HepG2 (cell line): Measurements from ENCODE around the gene NUDT22. TPM values are rescaled to one million over a fixed set of nuclear protein-coding genes. Genes with fewer than 3 reads are reported as not detected.

Experiments
- AGO2 ChIP-seq: fragments of 200-400 bp; formaldehyde crosslinking; optimal IDR thresholded peaks from 2 replicates; pipeline ENCODE3; 2017; ENCODE audit warnings: mild to moderate bottlenecking, low read depth, low read length, moderate library complexity
- HNRNPLL ChIP-seq: fragments of 200-400 bp; formaldehyde crosslinking; IDR thresholded peaks from 2 replicates; pipeline ENCODE4 v1.6.1; 2017; ENCODE audit warnings: mild to moderate bottlenecking, low read depth, low read length; ENCODE audit not compliant: poor library complexity, severe bottlenecking
- KIAA2018 ChIP-seq: sonication (generic); formaldehyde crosslinking; IDR thresholded peaks from 2 replicates; pipeline ENCODE4 v1.5.0; 2020; ENCODE audit warnings: mild to moderate bottlenecking, missing genetic modification reagents, borderline replicate concordance
- MBD4 ChIP-seq: IDR thresholded peaks from 2 replicates; pipeline ENCODE4 v1.6.1; 2012; ENCODE audit warnings: low read length, inconsistent platforms, borderline replicate concordance
- NFRKB ChIP-seq: fragments of 450-650 bp; IDR thresholded peaks from 2 replicates; pipeline ENCODE4 v1.6.1; 2017
- NR3C1 ChIP-seq: sonication (generic); formaldehyde crosslinking; IDR thresholded peaks from 2 replicates; pipeline ENCODE4 v1.4.0; 2020; ENCODE audit warnings: missing genetic modification reagents
- SP140L ChIP-seq: sonication (generic); formaldehyde crosslinking; IDR thresholded peaks from 2 replicates; pipeline ENCODE4 v1.4.0; 2020; ENCODE audit warnings: missing genetic modification reagents, borderline replicate concordance
- TFDP2 ChIP-seq: sonication (generic); formaldehyde crosslinking; IDR thresholded peaks from 2 replicates; pipeline ENCODE4 v1.4.0; 2020; ENCODE audit warnings: missing genetic modification reagents
- ZGPAT ChIP-seq: IDR thresholded peaks from 2 replicates; pipeline ENCODE4 v1.6.1; 2016; ENCODE audit warnings: mild to moderate bottlenecking
- ZNF33A ChIP-seq: sonication (generic); formaldehyde crosslinking; IDR thresholded peaks from 2 replicates; pipeline ENCODE4 v1.5.1; 2020; ENCODE audit warnings: missing genetic modification reagents, mild to moderate bottlenecking, moderate library complexity, borderline replicate concordance
- ZNF468 ChIP-seq: sonication (generic); formaldehyde crosslinking; IDR thresholded peaks from 2 replicates; pipeline ENCODE4 v1.8.0; 2022; ENCODE audit warnings: mild to moderate bottlenecking, moderate library complexity, missing genetic modification reagents
- ZNF547 ChIP-seq: sonication (generic); formaldehyde crosslinking; IDR thresholded peaks from 2 replicates; pipeline ENCODE4 v1.5.1; 2020; ENCODE audit warnings: mild to moderate bottlenecking, missing genetic modification reagents
- ZNF678 ChIP-seq: sonication (generic); formaldehyde crosslinking; IDR thresholded peaks from 2 replicates; pipeline ENCODE4 v1.4.0; 2020; ENCODE audit warnings: mild to moderate bottlenecking, missing genetic modification reagents
- polyA plus RNA-seq, 8 experiments: library from polyadenylated mRNA; depleted of rRNA in 3 of 8; stranded (reverse) in 7 of 8; unstranded in 1 of 8; fragments of >200 nt; fragmentation: Illumina TruSeq in 4 of 8; extraction: Trizol in 4 of 8; gene quantifications; 2 replicates each; pipeline versions ENCODE4 v1.2.1 to v1.2.3, GENCODE V29; 2011 to 2016; ENCODE audit warnings: low read depth in 4 of 8, missing spikeins in 1 of 8, mixed read lengths in 1 of 8; ENCODE audit not compliant: insufficient read depth in 1 of 8
- total RNA-seq, 5 experiments: library from RNA; depleted of rRNA; stranded (reverse); fragments of >200 nt; fragmentation: Illumina TruSeq; extraction: Trizol; gene quantifications; 2 replicates each; pipeline ENCODE4 v1.2.3, GENCODE V29; 2016; ENCODE audit warnings: low read depth in 1 of 5
- TF ChIP-seq, protein P1 (sequence below): sonication (generic); formaldehyde crosslinking; IDR thresholded peaks from 2 replicates; pipeline ENCODE4 v1.5.0; 2020; ENCODE audit warnings: missing genetic modification reagents
- TF ChIP-seq, protein P2 (sequence below): sonication (generic); formaldehyde crosslinking; IDR thresholded peaks from 2 replicates; pipeline ENCODE4 v1.8.1; 2023; ENCODE audit warnings: missing genetic modification reagents, inconsistent platforms, borderline replicate concordance

NUDT22 gene
- total and polyA plus RNA-seq, 2 of the 13 experiments (the other 11 are each of a cell fraction or from before 2014, with no cell fraction given): 33.5 to 39.8 TPM

DNA sequence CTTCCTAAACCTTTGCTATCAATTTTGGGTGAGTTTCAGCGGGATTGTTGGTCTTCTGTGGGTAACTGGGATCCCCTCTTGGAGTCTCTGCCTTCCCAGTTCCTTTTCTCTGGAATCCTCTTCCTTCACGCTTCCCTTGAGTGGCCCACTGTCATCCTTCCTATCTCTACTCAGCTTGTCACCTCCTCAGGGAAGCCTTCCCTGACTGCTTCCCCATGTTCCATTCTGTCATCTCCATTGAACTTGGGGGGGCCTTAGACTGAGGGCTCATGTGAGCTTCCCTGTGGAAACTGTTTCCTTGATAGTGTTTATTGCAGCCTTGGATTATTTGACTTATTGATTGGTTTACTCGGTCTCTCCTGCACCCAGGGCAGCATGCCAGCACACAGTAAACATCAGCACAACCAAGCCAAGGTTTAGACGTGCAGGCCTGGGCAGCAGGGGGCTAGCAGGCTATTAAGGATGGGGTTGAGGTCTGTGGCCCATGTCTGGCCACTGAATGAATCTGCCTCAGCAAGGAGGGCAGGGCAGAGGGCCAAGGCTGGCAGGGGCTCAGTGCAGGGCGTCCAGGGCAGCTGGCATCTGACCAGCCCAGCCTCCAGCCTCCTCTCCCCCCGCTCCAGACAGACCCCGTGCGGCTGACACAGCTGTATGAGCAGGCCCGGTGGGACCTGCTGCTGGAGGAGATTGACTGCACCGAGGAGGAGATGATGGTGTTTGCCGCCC lies 7.3 kb upstream of the NUDT22 start (continued):
- TF ChIP-seq KIAA2018 (CRISPR knock-in tag): no peak
- TF ChIP-seq ZGPAT: no peak
- no peak for TF ChIP-seq ZNF468 (CRISPR knock-in tag)
- no peak for TF ChIP-seq MBD4
- no peak for TF ChIP-seq SP140L (CRISPR knock-in tag)
- TF ChIP-seq ZNF678: no peak
- TF ChIP-seq ZNF547: no peak
- TF ChIP-seq AGO2: no peak
- no peak for TF ChIP-seq NFRKB
- TF ChIP-seq HNRNPLL: no peak
- TF ChIP-seq NR3C1 (CRISPR knock-in tag): no peak
- TF ChIP-seq ZNF33A (CRISPR knock-in tag): no peak
- TF ChIP-seq TFDP2 (CRISPR knock-in tag): no peak
- TF ChIP-seq, protein P1, sequence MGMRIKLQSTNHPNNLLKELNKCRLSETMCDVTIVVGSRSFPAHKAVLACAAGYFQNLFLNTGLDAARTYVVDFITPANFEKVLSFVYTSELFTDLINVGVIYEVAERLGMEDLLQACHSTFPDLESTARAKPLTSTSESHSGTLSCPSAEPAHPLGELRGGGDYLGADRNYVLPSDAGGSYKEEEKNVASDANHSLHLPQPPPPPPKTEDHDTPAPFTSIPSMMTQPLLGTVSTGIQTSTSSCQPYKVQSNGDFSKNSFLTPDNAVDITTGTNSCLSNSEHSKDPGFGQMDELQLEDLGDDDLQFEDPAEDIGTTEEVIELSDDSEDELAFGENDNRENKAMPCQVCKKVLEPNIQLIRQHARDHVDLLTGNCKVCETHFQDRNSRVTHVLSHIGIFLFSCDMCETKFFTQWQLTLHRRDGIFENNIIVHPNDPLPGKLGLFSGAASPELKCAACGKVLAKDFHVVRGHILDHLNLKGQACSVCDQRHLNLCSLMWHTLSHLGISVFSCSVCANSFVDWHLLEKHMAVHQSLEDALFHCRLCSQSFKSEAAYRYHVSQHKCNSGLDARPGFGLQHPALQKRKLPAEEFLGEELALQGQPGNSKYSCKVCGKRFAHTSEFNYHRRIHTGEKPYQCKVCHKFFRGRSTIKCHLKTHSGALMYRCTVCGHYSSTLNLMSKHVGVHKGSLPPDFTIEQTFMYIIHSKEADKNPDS: no peak
- TF ChIP-seq, protein P2, sequence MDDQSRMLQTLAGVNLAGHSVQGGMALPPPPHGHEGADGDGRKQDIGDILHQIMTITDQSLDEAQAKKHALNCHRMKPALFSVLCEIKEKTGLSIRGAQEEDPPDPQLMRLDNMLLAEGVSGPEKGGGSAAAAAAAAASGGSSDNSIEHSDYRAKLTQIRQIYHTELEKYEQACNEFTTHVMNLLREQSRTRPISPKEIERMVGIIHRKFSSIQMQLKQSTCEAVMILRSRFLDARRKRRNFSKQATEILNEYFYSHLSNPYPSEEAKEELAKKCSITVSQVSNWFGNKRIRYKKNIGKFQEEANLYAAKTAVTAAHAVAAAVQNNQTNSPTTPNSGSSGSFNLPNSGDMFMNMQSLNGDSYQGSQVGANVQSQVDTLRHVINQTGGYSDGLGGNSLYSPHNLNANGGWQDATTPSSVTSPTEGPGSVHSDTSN (CRISPR knock-in tag): no peak
